ENCODE measurements around the gene CAB39L.

- TF ChIP-seq SPI1 (IDR thresholded peaks at IDR 0.05; ENCODE audit: low read depth, low read length) = no peak
- no peak for TF ChIP-seq POU2F2 (IDR thresholded peaks at IDR 0.05; ENCODE audit: low read depth, low read length)
- TF ChIP-seq PAX5 (IDR thresholded peaks at IDR 0.05; ENCODE audit: insufficient read depth, low read length, severe bottlenecking) = no peak
- TF ChIP-seq POLR2A (IDR thresholded peaks at IDR 0.05; ENCODE audit: low read depth, low read length) = no peak
Measured at GRCh38 chr13:49457221-49457620, 13.4 kb upstream of the CAB39L start.
